HG02981 (cell line): ENCODE data around the gene LRRC4C.

ENCODE experiments used
- ATAC-seq: cut with Tn5 transposase; IDR thresholded peaks from one replicate; pipeline ENCODE4 v1.9.1; 2021; ENCODE audit warnings: mild to moderate bottlenecking, moderate library complexity; ENCODE audit not compliant: unreplicated experiment

Gene LRRC4C

DNA sequence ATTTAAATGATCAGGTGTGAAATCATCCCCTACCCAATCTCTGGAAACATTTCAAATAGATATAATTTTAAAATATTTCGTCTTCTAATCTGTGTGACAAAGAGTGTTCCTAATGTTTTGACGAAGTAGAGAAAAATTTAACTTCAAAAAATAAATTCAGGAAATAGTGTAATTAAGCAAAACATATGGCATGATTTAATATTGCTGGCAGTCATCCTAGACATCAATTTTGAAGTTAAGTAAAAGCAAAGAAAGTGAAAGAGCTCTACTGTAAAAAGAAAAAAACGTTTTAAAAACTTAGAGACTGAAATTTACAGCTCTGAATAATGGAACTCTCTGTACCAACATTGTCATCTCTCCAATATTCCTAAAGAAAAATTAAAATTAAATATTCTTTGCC, 1062.3 kb downstream of the LRRC4C start:
- ATAC-seq = no peak

GRCh38 chr11:40393511-40393910, 1065.9 kb downstream of the LRRC4C start:
- no peak for ATAC-seq

DNA sequence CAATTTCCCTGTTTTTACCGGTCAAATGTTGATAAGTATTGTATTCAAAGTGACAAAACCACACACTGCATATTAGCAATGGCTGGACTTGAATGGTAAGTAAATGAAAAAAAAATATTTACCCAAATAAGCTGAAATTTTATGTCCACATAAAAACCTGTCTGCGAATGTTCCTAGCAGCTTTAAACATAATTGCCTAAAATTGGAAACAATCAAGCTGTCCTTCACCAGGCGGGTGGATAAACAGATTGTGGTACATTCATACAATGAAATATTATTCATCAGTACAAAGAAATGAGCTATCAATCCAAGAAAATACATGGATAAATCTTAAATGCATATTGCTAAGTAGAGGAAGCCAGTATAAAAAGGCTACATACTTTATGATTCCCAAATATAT, 1067.8 kb downstream of the LRRC4C start:
- no peak for ATAC-seq

- ATAC-seq = no peak
Observed at GRCh38 chr11:40388097-40388818, 1071.2 kb downstream of the LRRC4C start.

GRCh38 chr11:40387240-40387980, 1072.0 kb downstream of the LRRC4C start:
- ATAC-seq = no peak

- no peak for ATAC-seq
Observed at GRCh38 chr11:40384991-40385390, 1074.5 kb downstream of the LRRC4C start.

GRCh38 chr11:40381481-40381880, 1078.0 kb downstream of the LRRC4C start:
- ATAC-seq = no peak

- no peak for ATAC-seq
Observed at GRCh38 chr11:40380835-40381234, 1078.6 kb downstream of the LRRC4C start.

GRCh38 chr11:40376331-40376730, 1083.1 kb downstream of the LRRC4C start:
- no peak for ATAC-seq

DNA sequence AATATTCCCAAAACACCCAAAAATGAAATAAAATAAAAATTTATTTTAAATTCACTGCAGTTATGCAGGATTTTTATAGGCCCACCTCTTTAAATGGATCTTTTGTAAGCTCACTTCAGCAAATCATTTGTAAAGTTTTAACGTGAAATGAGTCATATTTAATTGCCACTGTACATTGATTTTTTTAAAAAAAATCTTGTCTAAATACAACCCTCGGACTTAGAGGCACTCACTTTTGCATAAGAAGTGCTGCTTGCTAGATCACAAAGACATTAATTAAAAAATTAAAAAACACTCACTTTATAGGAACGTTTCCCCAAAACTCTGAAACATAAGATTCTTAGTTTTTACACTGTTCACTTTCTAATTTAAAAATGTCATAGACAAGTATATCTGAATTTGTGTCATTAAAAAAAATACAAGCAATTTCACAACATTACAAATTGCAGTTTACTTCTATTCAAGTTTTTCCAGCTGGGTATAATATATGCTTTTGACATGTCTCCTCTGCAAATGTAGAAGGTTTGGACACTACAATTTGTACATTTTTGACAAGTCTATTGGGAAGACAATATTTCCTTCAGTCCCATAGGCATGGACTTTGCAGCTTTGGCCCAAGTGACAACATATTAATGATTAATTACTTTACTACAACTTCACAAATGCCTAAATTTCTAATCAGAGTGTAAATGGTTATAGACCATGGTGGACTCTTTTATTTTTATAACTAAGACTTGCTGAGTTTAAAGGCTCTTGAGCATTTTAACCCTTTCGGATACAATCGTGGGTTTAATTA, 1088.4 kb downstream of the LRRC4C start:
- no peak for ATAC-seq

- ATAC-seq = no peak
Observed at GRCh38 chr11:40360206-40360798, 1099.2 kb downstream of the LRRC4C start.

- ATAC-seq = no peak
Observed at GRCh38 chr11:40354121-40354520, 1105.3 kb downstream of the LRRC4C start.

- ATAC-seq = no peak
Observed at GRCh38 chr11:40340911-40341310, 1118.5 kb downstream of the LRRC4C start.

DNA sequence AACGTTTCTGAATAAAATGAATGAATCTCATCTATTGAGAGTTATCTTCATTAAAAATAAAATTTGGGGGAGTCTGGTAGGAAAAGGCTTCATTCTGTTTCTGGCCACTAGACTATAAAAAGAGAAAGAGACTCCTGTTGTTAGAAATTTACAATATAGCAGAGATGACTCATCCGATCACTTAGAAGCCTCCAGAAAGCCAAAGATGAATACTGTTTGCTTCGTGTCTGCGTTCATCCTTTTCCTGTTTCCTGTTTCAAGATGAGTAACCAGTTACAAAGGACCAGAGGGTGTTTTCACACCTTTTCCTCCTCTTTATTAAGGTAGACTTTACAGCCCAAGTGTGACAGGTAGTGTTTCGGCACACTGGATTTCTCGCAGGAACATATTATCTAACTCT, 1120.7 kb downstream of the LRRC4C start:
- no peak for ATAC-seq

DNA sequence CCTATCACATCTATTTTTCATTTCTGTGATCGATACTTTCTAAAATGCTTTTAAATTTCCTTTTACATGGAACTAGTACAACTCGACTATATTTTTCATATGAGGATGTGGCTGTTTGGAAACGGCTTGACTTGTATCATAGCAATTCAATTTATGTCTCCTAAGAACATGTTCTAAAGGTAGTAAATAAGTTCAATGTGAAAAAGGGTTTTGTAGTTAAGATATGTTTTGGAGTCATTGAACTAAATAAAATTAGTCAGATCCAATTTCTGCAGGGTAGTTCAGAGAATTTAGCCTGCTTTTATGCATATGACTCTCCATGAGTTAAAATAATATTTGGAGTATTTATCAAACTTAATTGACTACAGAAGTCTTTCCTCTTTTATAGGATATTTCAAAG, 1121.4 kb downstream of the LRRC4C start:
- ATAC-seq = no peak

DNA sequence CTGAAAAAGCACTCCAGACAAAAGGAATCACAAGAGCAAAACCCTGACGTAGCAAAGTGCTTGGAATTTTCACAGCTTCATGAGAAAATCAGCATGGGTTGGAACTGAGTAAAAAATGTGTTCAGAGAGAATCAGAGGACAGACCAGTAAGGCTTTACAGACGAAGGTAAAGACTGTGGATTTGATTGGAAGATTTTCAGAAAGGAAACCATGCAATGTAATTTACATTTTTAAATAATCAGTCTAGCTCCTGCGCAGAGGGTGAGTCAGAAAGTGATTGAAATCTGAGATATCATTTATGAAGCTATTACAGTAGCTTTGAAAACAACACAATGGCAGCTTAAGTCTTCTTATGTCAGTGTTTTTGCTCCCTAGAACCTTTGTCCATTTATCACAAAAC, 1122.3 kb downstream of the LRRC4C start:
- ATAC-seq = no peak

DNA sequence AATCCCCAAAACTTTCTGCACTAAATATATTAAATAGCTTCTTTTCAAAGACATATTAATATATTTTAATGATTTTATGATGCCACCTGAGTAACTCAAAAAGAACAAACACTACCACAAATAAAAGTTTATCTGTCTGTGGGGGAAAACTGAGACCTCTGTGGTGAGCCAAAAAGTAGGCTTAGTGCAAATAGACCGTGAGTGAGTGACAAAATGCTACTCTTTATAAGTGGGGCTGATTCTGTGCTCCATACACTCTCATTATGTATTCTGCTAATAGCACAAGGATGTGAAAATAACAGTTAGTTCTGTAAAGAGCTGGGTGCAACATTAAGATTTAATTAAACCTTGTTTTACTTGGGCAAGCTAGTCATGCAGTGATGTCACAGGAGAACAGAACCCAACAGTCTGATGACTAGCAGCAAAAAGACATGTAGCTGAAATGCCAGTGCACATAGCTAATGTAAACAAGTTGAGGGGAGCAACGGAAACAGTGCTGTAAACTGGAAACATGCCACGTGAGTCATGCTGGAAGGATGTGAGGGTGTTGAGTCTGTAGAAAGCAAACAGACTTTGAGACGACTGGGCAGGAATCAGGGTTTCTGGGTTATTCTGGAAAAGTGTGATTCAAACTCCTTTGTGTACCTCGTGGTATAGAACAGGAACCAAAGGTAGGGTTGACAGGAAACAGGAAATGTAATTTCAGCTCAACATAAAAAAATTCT, 1130.4 kb downstream of the LRRC4C start:
- ATAC-seq = no peak

- no peak for ATAC-seq
Observed at GRCh38 chr11:40323241-40323640, 1136.2 kb downstream of the LRRC4C start.

DNA sequence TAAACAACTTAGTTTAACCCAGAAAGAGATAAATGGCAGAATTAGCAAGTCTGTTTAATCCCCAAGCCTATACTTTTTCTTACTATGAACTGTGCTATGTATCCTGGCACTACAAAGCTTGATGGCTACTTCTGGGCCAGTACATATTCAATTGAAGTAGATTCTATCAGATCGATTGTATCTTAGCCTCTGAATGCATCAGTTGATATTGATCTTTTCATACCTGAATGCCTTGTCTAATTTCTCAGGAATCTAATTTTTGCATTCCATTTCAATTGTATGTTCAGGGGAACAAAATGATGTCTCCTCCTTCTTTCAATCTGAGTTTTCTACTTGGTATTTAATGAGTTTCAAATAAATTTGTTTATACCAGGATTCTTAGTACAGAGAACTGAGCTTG, 1137.9 kb downstream of the LRRC4C start:
- ATAC-seq = no peak

GRCh38 chr11:40316171-40316570, 1143.3 kb downstream of the LRRC4C start:
- no peak for ATAC-seq

GRCh38 chr11:40315122-40315521, 1144.3 kb downstream of the LRRC4C start:
- no peak for ATAC-seq
